HG02588 (cell line): ENCODE results near the gene CCHCR1.
"Not testable (repeated sequence)": the region's sequence is repeated elsewhere in the genome, so short reads cannot be mapped to it uniquely, and the experiment has no call there.

Experiments
- ATAC-seq: cut with Tn5 transposase; IDR thresholded peaks from one replicate; pipeline ENCODE4 v1.9.1; 2021; ENCODE audit warnings: mild to moderate bottlenecking, moderate library complexity; ENCODE audit not compliant: unreplicated experiment

The CCHCR1 gene

DNA sequence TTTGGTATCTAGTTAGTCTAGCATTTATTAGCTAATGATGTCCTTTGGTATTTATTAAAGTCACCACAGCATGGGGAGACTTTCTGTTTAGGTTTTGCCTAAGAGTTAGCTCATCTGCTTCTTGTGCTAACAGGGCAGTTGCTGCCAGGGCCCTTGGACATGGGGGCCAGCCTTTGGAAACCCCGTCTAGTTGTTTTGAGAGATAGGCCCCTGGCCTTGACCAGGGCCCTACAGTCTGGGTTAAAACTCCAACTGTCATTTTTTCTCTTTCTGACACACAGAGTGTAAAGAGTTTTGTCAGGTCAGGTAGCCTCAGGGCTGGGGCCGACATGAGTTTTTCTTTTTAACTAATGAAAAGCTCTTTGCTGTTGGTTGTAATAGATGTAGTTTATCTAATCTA, 25.7 kb upstream of the CCHCR1 start:
- not testable (repeated sequence) for ATAC-seq

DNA sequence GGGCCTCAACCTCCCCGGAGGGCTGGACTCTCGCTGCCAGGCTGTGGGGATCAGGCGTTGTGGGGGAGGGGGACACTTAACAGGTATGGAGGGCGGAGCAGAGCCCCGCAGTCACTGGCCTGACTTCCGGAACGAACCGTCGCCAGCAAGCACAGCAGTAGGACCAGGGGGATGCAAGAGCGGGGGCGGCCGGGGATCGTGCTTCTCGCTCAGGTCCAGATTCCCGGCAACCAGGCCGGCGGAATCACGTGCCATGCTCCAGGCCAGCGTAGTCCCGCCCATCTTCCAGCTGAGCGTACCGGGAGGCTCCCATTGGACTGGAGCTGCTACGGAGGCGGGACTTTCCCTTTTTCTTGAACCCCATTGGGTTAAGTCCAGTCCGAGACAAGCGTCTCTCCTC, 22.9 kb upstream of the CCHCR1 start:
- ATAC-seq, result no peak

DNA sequence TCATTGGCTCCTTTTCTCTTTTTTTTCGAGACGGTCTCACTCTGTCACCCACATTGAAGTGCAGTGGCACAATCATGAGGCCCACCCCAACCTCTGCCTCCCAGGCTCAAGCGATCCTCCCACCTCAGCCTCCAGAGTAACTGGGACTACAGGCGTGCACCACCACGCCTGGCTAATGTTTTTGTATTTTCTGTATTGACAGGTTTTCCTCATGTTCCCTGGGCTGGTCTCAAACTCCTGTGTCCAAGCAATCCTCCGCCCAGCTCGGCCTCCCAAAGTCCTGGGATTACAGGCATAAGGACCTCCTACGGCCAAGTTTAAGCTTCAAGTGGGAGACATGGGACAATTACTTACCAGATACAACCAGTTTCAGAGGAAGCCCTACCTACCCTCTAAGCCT, 22.3 kb upstream of the CCHCR1 start:
- no peak for ATAC-seq

DNA sequence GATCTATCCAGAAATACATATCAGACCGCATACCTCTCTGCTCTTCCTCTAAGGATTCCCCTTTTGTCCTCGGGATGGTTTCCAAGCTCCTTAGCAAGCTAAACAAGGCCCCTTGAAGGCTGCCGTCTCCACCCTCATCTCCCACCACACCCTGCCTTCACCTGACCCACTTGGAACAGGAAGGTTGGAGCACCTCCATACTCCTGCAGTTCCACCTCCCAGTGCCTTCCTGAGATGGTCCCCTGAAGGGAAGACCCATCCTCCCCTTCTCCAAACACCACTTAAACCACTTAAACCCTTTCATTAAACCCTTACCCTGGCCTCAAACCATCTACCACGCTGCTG, 21.4 kb upstream of the CCHCR1 start:
- ATAC-seq, result no peak

DNA sequence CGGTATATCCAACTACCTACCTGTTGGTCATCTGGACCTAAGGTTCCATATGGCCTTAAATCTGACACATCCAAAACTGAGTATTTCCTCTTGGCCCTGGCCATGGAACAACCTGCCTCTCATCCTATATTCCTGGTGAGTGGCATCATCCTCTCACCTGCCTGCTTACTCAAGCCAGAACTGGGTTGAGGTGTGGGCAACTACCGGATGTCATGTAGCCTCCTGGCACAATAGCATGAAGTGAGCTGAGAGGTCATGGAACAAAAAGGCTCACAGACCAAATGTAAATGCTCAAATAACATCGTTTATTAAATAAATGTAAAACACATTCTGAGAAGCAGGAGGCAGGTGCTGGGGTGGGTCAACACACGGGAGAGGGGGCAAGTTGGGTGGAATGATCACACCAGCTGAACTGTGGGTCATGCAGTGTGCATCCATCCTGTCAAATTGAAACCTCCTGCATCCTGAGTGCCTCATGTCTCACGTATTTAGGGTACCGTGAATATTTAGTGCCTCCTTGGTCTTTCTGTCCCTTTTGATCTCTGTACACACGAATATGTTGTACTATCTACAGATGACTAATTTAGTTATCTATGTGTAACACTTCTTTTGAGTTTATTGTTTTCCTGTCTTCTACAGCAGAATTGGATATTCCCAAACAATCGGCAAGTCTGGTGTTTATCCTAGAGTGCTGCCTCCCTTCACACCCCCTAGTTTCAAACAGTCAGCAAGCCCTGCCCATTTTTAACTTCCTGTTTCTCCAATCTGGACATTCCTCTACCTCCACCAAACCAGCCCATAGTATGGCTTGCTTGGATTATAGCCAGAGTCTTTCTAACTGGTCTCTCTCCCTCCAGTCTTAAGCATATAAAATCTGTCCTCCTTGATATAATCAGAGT, 20.8 kb upstream of the CCHCR1 start:
- ATAC-seq, result no peak

DNA sequence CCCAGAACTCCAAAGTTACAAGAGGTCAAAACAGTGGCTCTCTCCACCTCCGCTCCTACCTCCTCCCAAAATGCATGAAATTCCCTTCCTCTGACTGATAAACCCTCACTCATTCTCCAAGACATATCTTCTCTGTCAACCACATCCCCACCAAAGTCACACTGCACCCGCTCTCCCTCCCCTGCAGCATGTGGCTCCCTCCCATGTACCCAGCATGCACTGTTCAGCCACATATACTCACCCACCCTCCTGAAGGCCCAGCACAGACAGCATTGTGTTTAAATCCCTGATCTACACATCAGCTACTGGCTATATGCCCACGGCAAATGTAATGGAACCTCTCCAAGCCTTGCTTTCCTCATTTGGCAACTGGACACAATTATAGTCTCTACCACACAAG, 18.4 kb upstream of the CCHCR1 start:
- ATAC-seq, result no peak

DNA sequence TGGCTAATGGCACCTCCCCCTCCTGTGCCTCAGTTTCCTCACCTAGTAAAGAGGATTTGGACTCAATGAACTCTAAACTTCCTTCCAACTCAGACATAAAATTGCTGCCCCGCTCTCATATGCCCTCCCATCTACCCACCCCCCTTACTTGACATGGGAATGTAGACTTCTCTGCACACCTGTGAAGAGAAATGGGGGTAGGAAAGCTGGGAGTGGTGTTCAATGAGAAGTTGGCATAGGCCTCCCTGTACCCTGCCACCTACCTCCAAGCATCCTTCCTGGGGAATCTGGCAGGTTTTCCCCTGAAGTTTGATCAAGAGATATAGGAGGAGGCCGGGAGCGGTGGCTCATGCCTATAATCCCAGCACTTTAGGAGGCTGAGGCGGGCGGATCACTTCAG, 16.8 kb upstream of the CCHCR1 start:
- no peak for ATAC-seq

DNA sequence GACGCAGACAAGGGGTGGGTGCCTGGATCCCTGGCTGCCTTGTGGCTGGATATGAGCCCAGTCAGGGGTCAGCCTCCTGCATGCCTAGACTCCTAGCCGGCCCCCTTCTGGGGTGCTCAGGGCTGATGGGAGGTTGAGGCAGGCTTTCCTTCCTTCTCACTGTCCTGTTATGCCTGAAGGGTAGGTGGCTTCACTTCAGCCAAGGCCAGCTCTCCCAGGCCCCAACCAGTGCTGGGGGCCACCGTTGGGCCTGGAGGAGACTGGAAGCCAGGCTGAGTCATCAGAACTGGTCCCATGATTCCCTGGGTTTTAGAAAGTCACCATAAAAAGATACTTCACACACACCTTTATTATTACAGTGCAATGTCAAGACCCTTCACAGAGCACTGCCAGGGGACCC, 15.8 kb upstream of the CCHCR1 start:
- no peak for ATAC-seq

DNA sequence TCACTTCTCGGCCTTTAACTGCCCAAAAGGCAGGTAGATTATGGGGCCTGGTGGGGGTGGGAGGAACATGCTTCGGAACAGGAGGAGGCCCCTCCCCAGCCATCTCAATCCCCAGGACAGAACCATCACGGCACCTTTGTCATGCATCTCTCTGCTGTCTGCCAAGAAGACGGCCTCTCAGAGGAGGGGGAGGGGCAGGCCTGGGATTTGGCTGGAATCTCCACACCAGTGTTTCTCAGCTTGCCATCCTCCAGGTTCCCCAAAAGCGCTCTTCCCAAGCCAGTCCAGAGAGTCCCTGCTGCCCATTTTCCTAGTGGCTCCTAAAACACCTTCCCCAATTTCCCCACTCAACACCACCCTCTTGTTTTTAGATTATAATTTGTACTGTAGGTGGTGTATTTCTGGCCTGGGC, 15.4 kb upstream of the CCHCR1 start:
- ATAC-seq, result no peak

DNA sequence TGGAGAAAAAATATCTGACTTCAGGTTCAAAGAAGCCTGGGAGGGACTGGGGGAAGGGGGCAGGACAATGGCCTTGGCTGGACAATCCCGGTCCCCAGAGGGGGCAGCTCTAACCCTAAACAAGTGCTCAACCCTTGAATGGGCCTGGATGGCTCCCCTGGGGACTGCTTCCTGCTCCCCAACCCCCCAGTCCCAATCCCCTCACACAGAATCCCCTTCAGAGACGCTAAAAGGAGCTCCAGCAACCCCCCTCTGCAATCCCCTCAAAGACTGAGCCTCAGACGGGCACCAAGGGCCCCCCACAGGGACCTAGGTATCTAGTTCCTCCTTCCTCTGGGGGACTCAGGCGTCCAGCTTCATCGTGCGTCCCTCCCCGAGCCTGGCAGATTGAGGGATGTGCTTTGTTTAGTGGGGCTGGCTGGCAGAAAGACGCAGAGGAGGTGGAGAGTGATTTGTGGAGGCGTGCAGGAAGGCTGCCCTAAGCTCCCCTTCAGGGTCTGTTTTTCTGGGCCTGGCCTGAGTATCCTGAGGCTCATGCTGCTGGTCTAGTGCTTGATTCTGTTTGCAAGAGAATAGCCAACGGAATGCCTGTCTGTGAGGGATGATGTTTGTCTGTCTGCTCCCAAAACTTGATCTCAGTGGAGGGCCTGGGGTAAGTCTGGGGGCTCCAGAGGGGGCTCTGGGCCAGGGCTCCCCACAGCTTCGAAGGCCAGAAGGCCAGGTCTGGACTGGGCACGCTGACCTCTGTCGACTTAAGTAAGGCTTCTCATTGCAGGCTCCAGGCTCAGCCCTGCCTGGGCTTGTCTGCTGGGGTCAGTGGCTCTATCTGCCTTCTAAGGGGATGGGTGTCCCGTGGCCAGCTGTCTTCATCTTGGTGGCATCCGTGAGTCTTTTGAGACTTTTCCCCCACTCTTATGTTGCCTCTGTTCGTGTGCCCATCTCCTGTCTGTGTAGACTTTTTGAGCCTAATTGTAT, 14.6 kb upstream of the CCHCR1 start:
- ATAC-seq, result no peak

DNA sequence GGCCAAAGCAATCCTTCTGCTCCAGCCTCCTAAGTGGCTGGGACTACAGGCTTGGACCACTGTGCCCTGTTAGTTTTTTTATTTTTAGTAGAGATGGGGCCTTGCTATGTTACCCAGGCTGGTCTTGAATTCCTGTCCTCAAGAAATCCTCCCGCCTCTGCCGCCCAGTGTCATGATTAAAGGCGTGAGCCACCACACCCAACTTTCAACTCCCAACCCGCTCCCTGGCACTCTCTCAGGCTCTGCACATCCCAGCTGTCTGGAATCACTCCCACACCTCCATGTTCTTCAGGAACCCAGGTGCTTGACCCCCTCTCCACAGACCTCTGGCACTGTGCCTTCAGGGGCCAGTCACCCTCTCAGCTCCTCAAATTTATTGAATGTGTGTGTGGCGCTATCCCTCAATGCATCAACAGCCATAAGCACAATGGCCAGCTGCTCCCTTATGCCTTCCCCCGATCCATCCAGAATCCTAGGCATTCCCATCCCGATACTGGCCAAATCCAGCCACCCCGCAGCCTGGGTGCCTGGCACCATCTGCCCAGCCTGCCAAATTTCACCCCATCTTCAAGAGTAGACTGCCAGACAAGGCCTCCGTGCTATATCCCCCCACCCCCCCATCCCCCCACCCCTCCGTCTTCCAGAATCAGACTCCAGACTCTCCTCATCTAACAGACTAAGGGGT, 13.5 kb upstream of the CCHCR1 start:
- ATAC-seq, result no peak

DNA sequence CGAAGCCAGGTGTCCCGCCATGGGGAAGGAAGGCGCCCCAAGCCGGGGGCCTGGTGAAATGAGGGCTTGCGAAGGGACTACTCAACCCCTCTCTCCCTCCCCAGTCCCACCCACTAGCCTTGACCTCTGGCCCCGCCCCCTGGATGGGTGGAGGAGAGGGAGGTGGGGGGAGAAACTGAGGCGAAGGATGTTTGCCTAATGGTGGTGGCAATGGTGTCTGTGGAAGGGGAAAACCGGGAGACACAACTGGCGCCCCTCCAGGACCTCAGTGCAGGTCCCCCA, 12.9 kb upstream of the CCHCR1 start, which contains the start of gene POU5F1:
Gene POU5F1 (minus strand): TSS at position 83 of the 282 bp plus-strand sequence. CDS start 62 bp downstream, at position 21.
- ATAC-seq, result no peak

DNA sequence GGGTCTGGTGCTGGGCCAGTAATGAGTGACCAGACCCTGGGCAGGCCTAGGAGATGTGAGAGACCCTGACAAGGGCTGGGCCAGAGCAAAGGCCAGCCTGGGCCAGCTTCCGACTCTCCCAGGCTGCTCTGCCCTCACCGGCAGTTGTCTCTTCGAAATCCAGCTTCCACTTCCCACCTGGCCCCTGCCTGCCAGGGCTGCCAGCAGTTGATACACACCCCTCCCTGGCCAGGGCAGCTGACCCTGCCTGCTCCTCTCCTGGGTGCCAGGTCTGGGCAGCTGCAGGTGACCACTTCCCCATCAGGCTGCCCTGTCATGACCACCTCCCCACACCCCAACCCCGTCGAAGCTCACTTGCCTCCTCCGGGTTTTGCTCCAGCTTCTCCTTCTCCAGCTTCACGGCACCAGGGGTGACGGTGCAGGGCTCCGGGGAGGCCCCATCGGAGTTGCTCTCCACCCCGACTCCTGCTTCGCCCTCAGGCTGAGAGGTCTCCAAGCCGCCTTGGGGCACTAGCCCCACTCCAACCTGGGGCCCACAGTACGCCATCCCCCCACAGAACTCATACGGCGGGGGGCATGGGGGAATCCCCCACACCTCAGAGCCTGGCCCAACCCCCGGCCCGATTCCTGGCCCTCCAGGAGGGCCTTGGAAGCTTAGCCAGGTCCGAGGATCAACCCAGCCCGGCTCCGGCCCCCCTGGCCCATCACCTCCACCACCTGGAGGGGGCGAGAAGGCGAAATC, 12.4 kb upstream of the CCHCR1 start:
- not testable (repeated sequence) for ATAC-seq

DNA sequence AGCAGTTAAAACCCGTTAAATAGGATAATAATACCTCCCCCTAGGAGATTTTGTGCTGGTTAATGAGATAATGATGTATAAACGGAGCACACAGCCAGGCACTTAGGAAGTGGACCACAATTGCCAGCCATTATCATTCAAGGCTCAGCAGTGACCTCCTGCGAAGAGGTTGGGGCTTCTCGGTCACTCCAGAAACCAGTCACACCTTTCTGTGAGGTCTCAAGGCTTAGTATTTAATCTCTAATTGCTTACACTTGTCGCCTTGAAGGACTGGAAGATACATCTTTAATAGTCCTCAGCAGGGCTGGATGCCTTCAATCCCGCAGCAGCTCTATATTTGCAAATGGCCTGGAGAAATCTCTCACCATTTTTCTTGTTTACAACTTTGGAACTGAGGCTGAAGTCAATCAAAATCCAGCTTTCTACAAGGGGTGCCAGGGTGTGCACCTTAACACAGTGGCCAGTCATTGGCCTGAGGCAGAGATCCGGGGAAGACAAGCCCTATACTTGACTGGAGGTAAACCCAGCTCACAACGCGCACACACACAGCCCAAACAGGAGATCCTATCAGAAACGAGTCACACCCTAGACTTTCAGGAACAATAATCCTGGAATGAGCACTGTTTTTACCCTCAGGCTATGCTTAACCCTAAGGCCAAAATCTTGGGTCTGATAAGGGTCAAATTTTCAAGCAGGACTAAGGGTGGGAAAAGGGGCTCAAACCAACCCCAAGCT, 11.7 kb upstream of the CCHCR1 start:
- no peak for ATAC-seq

DNA sequence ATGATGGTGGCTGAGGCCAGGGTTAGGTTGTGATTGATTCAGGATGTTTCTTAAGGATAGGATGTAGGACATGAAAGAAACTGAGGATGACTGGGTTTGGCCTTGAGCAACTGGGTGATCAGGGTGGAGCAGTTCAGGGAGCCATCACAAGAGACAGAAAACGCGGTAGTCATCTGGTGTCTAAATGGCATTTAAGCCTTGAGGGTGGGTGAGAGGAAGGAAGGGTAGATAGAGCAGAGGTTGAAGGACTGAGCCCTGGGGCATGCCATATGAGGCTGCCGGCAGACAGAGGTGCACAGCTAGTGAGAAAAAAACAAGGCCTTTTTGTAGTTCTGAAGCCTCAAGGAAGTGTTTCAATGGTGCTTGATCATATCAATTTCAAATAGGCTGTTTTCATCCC, 11.0 kb upstream of the CCHCR1 start:
- no peak for ATAC-seq

DNA sequence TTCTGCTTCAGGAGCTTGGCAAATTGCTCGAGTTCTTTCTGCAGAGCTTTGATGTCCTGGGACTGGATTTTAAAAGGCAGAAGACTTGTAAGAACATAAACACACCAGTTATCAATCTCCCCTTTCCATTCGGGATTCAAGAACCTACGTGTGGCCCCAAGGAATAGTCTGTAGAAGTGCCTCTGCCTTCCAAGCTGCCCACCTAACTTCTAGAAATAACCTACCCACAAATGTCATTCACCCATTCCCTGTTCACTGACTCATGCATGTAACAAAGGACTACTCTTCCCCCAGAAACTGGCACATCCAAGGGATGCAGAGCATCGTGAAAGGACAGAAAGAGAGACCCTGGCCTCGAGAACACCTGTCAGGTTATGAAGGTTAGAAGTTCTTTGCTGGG, 8.4 kb upstream of the CCHCR1 start:
- ATAC-seq, result no peak

DNA sequence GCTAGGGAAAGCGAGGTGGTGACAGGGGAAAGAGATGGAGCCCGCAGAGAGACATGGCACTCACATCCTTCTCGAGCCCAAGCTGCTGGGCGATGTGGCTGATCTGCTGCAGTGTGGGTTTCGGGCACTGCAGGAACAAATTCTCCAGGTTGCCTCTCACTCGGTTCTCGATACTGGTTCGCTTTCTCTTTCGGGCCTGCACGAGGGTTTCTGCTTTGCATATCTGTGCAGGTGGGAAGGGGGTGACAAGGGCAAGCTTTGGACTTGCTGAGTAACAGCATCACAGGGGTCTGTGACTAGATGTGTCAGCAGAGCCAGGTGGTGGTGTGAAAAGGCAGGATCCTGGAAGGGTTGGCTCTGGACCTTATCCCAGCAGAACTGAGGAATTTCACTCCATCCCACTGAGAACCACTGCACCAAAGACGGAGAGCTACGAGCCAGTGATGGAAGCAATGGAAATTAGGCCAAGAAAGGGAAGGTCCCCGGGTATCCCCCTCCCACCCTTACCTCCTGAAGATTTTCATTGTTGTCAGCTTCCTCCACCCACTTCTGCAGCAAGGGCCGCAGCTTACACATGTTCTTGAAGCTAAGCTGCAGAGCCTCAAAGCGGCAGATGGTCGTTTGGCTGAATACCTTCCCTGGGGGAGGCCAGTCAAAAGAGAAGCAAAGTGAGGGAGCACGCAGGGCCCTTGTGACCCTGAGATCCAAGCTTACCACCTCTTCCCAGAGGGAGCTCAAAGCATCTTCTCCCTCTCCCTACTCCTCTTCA, 7.6 kb upstream of the CCHCR1 start:
- ATAC-seq, result not testable (repeated sequence)

DNA sequence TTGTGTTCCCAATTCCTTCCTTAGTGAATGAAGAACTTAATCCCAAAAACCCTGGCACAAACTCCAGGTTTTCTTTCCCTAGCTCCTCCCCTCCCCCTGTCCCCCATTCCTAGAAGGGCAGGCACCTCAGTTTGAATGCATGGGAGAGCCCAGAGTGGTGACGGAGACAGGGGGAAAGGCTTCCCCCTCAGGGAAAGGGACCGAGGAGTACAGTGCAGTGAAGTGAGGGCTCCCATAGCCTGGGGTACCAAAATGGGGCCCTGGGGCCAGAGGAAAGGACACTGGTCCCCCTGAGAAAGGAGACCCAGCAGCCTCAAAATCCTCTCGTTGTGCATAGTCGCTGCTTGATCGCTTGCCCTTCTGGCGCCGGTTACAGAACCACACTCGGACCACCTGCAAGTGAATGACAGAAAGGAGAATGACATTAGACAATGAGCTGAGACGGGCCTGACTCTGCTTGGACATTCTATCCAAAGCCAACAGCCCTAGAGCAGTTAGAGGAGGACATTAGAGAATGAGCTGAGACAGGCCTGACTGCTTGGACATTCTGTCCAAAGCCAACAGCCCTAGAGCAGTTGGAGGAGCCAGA, 7.0 kb upstream of the CCHCR1 start:
- not testable (repeated sequence) for ATAC-seq

DNA sequence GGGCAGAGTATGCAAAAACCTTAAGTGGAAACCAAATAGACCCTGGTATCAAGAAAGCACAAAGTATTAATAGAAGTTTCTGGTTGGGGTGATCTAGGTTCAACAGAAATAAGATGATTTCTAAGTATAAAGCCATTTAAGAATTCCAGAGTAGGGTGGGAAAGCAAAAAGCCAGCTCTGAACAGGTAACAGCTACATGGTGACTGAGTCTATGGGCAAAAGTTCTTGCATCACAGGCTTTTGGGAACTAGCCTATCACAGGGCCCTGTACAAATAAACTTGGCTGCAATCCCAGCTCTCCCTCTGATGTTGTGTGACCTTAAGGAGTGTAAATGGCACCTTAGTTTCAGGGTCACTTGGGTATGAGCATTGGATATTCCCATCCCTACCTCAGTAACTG, 6.3 kb upstream of the CCHCR1 start:
- no peak for ATAC-seq
